ENCODE results near the gene SCAPER.

The SCAPER gene

DNA sequence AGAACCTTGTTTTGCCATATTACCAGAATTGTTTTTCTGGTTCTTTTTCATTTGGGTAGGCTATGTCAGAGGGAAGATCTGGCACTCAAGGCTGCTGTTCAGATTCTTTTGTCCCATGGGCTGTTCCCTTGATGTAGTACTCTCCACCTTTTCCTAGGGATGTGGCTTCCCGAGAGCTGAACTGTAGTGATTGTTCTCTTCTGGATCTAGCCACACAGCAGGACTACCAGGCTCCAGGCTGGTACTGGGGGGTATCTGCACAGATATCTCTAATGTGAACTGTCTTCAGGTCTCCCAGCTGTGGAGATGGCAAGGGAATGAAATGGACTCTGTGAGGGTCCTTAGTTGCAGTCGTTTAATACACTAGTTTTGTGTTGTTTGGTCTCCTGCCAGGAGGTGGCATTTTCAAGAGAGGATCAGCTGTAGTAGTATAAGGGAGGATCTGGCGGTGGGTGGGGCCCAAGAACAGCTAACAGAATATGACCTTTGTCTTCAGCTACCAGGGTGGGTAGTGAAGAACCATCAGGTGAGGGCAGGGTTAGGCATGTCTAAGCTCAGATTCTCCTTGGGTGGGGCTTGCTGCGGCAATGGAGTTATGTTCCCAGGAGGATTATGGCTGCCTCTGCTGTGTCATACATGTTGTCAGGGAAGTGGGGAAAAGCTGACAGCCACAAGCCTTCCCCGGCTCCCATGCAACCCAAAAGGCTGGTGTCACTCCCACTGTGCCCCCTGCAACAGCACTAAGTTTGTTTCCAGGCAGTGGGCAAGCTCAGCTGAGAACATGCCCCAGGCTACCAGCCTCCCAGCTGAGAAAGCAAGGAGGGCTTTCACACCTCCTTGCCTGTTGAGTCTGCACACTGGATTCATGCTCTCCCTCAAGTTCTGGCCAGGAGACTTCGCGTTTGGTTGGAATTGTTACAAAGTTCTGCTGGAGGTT lies 316.1 kb downstream of the SCAPER start:
- in situ Hi-C loops (cut with HindIII; ENCODE audit: low sequenced_read_pairs) = no loop called here

DNA sequence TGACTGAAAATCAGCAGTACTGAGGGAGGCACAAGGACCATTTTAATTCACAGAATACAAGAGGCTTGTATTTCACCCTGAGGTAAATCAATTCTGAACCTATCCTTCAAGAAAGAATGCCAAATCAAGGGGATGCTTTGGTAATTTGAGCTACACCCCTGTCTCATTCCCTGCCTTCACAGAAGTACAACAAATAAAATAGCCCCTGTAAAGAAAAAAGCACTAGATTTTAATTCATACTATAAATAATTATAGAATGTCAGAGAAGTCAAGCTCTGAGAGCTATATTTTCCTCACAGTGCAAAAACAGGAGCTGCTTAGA lies 319.6 kb downstream of the SCAPER start:
- in situ Hi-C loops (cut with HindIII; ENCODE audit: low sequenced_read_pairs) = no loop called here

DNA sequence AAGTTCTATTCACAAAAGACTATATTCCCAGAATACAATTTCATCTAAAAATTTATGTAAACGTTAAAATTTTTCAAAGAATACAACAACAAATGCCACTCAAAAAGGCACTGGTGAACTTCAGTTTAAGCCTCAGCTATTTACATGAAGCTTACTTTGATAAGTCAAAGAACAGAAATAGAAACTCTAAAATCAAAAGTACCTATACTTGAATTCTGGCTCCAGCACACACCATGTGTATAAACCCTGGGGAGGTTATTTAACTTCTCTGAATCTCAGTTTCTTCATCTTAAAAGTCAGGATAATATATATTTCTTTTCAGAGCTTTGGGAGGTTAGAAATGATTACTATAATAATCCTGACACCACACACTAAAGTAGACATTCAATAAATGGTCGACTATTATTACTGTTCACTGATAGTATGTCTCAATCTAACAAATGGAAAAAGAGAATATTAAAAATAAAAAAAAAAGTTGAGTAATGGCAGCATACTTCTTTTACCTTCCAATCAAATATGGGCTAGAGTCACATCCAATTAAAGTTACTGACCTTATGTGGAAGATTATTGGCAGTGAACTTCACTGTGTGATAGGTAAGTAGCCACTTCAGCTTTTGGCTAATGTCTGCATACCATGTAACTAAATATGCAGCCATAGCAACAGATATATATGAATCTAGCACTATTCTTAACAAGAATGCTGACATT lies 320.1 kb downstream of the SCAPER start:
- in situ Hi-C loops (cut with HindIII; ENCODE audit: low sequenced_read_pairs) = no loop called here

DNA sequence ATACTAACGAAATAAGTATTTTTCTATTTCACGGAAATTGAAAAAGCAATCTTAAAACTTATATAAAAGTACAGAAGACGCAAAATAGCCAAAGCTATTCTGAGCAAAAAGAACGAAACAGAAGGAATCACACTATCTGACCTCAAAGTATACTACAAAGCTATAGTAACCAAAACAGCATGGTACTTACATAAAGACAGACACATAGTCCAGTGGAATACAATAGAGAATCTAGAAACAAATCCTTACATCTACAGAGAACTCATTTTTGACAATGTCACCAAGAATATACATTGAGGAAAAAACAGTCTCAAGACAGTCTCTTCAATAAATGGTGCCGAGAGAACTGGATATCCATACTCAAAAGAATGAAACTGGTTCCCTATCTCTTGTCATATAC lies 322.6 kb downstream of the SCAPER start:
- in situ Hi-C loops (cut with HindIII; ENCODE audit: low sequenced_read_pairs) = no loop called here

DNA sequence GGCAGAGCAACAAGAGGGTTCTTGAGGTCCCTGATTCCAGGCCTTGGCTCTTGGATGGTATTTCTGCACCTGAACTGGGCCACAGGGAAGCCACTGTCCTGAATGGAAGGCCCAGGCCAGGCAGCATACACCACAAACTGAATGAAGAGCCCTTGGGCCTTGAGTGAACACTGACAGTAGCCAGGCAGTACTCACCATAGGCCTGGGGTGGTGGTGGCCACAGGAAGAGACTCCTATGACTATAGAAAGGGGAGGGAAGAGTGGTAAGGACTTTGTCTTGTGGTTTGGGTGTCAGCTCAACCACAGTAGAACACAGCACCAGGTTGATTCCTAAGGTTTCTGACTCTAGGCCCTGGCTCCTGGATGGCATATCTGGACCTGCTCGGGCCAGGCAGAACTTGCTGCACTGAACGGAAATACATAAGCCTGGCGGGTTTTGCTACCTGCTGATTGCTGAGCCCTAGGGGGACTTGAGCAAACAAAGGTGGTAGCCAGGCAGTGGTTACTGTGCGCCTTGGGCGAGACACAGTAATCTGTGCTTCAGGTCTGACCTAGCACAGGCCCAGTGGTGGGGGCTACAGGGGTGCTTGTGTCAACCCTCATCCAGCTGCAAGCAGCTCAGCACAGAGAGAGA lies 327.1 kb downstream of the SCAPER start:
- in situ Hi-C loops (cut with HindIII; ENCODE audit: low sequenced_read_pairs) = loop anchor here (10.0 kb wide), 1 partner anchor 73 kb away; no protein-coding TSS in a partner anchor

DNA sequence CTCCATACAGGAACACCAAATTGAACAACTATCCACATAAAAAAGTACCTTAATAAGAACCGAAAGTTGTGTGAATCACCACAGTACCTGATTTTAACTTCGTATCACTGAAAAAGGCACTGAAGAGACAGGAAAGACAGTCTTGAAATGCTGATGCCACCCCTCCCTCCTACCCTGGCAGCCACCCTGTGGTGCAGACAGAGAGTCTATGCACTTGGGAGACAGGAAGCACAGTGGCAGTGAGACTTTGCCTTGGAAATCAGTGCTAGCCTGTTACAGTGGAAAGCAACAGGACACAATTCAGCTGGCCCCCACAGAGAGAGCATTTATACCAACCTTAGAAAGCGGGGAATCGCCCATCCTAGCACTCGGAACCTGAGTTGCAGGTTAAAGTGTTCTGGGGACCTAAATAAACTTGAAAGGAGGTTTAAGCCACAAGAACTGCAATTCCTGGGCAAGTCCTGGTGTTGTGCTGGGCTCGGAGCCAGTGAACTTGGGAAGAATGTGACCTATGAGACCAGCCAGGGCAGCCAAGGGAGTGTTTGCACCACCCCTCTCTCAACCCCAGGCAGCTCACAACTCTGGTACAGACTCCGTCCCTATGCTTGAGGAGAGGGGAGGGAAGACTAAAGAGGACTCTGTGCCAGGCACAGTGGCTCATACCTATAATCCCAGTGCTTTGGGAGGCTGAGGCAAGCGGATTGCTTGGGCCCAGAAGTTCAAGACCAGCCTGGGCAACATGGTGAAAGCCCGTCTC lies 328.4 kb downstream of the SCAPER start:
- in situ Hi-C loops (cut with HindIII; ENCODE audit: low sequenced_read_pairs) = loop anchor here (10.0 kb wide), 1 partner anchor 72 kb away; no protein-coding TSS in a partner anchor

DNA sequence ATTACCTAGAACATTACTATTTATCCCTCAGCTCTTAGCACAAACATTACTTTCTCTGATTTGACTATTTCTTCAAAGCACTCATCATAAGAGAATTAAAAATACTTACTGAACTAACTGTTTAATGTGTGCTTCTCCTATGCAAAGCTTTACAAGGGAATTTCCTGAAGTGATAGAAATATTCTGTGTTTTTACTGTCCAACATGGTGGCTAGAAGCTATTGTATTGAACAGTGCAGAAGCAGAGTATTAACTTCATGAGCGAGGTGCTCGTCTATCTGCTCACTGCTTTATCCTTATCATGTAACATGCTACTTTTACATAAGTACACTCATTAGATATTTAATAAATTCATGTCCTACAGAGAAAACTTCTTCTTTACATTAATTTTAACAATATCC lies 329.5 kb downstream of the SCAPER start:
- in situ Hi-C loops (cut with HindIII; ENCODE audit: low sequenced_read_pairs) = loop anchor here (10.0 kb wide), 1 partner anchor 71 kb away; no protein-coding TSS in a partner anchor

DNA sequence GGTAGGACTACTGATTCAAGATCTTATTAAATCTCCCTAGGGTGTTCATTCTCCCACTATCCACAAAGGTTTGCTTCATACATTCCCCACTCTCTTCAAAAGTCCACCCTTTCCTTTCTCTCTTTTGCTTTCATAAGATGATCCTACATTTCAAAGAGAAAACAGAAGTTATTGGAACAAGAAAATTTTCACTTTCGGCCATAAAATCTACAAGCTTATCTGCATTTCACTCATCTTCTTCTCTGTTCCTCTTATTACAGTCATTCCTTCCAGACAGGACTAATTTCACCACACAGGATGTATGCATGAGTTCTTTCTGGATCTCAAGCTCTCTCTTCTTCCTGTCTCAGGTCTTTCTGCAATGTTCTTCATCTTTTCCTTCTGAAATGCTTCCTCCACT lies 329.9 kb downstream of the SCAPER start:
- in situ Hi-C loops (cut with HindIII; ENCODE audit: low sequenced_read_pairs) = loop anchor here (10.0 kb wide), 1 partner anchor 70 kb away; no protein-coding TSS in a partner anchor

DNA sequence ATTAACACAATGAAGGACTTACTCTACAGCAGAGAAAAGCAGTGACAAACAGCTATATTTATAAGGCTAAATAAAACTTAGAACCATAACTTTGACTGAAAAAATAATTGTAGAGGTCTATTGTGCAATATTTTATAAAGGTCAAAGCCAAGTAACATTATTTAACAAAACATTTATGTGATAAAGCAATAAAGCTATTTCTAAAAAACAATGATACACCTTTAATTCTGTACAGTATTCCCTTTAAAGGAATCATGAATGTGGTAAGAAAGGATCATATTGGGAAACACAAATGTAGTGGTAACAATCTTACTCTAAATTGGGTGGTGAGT lies 332.2 kb downstream of the SCAPER start:
- in situ Hi-C loops (cut with HindIII; ENCODE audit: low sequenced_read_pairs) = loop anchor here (10.0 kb wide), 1 partner anchor 68 kb away; no protein-coding TSS in a partner anchor

DNA sequence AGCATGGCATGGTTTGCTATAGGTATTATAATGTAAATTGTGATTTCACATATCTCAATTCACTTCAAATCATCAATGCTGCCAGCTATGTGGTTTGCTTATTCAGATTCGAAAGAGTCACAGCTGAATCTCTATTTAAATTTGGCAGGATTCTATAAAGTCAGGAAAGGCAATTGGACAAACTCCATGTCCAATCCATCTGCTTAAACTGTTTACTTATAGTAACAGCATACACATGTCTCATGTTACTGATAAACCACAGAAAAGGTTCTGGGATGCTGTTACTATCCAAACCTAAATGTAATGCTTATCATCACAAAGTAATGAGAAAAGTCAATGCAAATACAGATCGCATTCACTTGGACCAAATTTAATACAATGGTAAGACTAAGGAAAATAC lies 338.9 kb downstream of the SCAPER start:
- in situ Hi-C loops (cut with HindIII; ENCODE audit: low sequenced_read_pairs) = no loop called here

DNA sequence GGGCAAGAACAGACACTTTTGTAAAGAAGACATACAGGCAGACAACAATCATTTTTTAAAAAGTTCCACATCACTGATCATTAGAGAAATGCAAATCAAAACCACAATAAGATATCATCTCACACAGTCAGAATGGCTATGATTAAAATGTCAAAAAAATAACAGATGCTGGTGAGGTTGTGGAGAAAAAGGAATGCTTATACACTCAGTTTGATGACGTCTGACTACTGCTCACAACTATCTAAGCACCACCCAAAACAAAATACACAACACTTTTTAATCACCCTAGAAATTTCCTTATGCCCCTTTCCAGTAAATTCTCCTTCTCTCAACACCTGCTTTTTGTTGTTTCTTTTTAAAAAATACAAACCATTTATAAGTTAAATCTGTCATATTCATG lies 339.8 kb downstream of the SCAPER start:
- in situ Hi-C loops (cut with HindIII; ENCODE audit: low sequenced_read_pairs) = no loop called here

DNA sequence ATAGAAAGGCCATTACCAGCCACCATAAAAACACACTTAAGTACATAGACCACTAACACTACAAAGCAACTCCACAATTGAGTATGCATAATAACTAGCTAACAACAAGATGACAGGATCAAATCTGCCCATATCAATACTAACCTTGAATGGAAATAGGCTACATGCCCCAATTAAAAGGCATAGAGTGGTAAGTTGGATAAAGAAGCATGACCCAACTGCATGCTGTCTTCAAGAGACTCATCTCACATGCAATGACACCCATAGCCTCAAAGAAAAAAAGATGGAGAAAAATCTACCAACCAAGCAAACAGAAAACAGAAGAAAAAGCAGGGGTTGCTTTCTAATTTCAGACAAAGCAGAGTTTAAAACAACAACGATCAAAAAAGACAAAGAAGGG lies 349.9 kb downstream of the SCAPER start:
- in situ Hi-C loops (cut with HindIII; ENCODE audit: low sequenced_read_pairs) = no loop called here

DNA sequence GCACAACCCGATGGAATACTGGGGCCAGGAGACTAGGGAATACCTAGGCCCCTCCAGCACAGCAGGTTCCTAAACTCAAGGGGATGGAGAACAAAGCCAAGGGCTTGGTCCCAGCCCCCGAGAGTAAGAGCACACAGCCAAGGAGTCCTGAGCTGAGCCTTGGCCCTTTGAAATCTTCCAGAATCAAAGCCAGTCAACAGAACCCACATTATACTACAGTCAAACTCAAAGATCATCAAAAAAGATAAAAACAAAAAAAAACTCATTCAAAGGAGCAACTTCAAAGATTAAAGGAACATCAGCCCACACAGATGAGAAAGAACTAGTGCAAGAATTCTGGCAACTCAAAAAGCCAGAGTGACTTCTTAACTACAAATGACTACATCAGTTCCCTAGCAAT lies 351.6 kb downstream of the SCAPER start:
- in situ Hi-C loops (cut with HindIII; ENCODE audit: low sequenced_read_pairs) = no loop called here

DNA sequence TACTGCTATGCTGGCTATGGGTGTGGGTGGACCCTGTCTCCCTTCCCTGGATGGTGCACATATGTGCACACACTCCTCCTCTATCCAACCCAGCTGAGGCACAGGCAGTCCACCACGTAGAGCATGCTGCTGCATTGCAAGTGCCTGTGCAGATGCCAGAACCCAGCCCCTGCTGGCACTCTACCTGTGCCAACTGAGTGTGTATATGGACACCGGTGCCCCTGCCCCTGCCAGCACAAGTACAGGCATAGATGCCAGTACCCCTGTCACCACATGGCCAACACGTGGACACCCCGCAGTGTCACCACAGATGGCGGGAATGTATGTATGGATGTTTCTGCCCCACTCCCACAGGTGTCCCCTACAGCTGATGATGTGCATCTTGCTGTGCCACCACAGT lies 352.0 kb downstream of the SCAPER start:
- in situ Hi-C loops (cut with HindIII; ENCODE audit: low sequenced_read_pairs) = no loop called here

DNA sequence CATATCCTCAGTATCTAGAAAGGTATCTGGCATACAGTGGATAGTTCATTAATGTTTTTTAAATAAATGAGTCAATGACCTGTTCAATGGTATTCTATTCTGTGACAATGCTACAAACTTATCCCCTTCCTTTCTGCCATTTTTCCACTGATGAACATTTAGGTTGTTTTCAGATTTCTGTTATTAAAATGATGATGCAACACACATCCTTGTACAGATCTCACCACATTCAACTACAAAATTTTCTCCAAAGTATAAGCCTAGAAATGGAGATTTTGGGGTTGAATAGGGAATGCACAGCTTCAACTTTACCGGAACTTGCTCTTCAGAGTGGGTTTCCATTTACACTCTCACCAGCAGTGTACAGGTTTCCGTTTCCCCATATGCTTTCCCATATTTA lies 358.3 kb downstream of the SCAPER start:
- in situ Hi-C loops (cut with HindIII; ENCODE audit: low sequenced_read_pairs) = no loop called here

DNA sequence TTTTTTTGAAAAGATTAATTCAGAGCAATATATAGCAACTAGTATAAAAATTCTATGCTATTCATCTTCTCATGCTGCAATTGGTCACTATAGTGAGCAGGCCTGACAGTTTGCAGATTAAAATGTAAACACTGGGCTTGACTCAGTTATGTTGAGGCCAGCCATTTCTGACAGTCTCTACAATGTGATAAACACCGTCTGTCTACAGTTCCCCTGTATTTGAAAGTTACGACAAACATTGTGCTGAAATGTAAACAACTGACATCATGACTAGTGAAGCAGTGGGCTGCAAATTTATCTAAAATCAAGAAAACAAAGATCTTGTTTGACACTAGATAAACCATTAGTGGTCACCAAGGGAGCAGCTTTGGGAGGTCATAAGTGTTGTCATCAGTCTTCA lies 371.1 kb downstream of the SCAPER start:
- in situ Hi-C loops (cut with HindIII; ENCODE audit: low sequenced_read_pairs) = no loop called here

DNA sequence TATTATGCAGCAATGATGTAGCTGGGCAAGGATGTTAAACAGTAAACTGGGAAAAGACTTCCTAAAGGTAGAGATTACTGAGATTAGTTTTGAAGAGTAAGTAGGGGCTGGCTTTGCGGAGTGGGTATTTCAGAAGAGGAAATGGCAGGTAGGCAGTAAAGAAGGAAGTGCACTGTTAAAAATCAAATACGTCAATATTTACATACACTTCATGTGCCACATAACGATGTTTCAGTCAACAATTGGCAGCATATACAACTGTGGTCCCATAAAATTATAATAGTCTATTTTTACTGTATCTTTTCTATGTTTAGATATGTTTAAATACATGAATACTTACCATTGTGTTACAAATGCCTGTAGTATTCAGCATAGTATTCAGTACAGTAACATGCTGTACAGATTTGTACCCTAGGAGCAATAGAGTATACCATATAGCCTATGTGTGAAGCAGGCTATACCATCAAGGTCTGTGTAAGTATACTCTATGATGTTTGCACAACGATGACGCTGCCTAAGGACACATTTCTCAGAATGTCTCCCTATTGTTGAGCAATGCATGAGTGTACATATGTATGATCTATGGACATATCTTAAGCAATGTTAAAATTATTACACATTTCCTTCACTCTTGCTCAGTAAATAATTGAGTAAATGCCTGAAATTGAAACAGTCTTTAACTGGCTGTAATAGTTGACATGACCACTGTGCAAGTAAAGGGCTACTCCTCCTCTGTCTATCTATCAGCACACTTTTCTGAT lies 371.9 kb downstream of the SCAPER start:
- in situ Hi-C loops (cut with HindIII; ENCODE audit: low sequenced_read_pairs) = no loop called here

DNA sequence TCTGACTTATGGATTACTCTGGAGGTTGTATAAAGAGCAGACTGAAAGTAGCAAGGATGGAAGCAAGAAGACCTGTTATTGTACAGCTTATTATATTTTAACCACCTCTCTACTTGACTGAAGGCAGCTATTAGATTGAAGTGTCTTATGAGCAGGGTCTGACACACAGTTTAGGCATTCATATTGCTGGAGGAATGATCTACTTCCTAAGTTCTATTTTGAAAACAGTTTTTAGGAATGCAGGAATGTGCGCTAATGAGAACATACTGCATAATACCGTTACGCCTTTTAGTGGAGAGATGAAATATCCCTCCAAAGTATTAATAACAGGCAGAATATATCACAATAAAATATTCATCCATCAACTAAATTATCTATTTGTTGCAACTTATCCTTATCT lies 375.2 kb downstream of the SCAPER start:
- in situ Hi-C loops (cut with HindIII; ENCODE audit: low sequenced_read_pairs) = no loop called here

DNA sequence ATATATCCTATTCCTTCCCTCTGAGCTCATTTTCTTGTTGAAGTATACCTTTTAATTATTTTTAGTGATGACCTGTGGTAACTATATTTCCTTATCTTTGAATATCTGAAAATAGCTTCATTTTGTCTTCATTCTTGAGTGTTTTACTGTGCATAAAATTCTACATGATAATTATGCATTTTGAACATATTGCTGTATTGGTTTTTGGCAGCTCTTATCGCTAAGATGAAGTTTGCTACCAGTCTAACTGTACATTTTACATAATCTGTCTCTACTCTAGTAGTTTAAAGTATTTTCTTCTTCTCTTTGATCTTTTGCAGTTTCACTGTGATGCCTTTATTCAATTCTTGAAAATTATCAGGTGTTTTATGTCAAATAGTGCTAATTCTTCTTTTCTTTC lies 379.0 kb downstream of the SCAPER start:
- in situ Hi-C loops (cut with HindIII; ENCODE audit: low sequenced_read_pairs) = no loop called here

DNA sequence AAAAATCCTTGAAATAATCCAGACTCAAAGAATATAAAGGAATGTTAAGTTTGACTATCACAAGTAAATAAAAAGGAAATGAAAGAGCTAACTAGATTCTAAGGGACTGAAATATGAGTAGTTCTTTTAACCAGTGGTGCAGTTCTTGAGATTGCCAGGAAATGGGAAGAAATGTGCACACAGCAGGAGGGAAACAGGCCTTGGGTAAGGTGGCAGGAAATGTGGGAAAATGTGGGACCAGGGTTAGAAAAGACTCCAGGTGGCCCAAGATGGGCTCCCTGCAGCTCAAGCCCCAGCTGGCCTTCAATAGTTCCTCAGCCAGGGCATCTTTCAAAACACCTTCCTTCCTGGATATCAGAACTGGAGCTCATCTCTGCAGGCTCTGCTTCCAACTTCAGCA lies 387.2 kb downstream of the SCAPER start:
- in situ Hi-C loops (cut with HindIII; ENCODE audit: low sequenced_read_pairs) = no loop called here
